CMK (cell line): Measurements from ENCODE around the gene P3H1.
"Not testable (repeated sequence)": the region's sequence is repeated elsewhere in the genome, so short reads cannot be mapped to it uniquely, and the experiment has no call there.

ENCODE experiments used
- DNase-seq: peaks from one replicate; pipeline ENCODE4 v3.0.0-alpha.2; 2010; ENCODE audit warnings: low read depth

Gene P3H1

DNA sequence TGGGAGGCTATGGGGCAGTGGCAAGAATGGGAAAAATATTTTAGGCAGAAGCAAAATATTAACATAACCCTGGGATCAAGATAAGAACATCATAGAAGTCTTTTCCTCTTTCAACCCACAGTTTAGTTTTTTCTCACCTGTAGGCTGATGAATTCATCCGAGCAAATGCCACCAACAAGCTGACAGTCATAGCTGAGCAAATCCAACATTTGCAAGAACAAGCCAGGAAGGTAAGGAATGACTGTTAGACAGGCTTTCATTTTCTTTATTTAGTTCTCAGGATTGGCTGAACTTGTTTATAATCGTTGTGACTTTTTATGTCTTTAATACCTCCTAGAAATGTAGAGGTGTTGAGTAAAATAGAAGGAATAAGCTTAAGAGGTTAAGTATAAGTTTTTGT lies 6.6 kb upstream of the P3H1 start:
- no peak for DNase-seq

DNA sequence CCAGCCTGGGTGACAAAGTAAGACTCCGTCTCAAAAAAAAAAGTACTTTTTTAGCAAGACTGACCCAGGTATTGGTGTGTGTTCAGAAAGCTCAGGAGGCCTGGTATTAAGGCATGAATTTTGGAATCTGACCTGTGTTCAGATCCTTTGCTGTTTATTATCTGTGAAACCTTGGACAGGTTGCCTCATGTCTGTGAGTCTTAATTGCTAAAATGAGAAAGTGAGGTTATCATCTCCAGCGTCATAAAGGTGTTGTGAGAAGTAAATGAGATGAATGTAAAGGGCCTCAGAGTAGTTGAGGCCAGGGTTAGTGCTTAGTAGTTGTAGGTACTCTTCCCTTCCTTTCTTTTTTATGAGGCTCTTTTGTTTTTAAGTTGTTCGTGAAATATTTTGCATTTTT lies 3.0 kb upstream of the P3H1 start:
- DNase-seq: no peak

DNA sequence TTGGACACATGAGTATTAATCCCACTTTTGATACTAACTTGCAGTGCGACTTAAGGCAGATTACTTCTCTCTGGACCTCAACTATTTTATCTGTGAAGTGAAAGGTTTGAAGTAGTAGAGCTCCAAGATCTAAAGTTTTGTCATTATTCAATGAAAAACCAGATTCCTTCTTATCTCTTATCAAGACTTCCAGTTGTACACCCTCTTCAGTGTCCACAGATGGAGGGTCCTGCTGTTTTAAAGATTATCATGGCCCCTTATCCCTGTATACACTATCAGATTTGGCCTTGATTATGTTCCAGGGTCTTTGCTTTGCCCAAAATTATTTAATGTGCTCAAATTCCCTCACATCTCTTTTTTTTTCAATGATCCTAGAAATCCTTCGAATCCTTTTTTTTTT lies 1.3 kb upstream of the P3H1 start:
- DNase-seq: no peak

DNA sequence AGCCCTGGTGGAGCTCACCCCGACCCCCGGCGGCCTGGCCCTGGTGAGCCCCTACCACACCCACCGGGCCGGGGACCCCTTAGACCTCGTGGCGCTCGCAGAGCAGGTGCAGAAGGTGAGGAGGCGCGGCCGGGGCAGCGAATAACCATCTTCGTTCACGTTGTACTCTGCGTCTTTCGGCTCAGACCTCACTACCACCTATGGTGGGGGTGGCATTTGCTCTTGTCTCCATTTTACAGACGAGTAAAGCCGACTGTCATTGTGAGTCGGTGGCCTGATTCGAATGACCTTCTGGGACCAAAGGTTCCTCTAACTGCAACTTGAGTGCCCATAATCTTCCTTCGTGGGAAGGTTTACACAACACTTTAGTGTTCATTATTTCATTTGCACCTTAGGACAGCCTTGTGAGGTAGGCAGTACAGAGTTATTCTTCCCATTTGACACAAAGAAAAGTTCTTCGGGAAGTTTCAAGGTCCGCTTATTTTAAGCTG lies 727 bp upstream of the P3H1 start:
- DNase-seq: no peak

DNA sequence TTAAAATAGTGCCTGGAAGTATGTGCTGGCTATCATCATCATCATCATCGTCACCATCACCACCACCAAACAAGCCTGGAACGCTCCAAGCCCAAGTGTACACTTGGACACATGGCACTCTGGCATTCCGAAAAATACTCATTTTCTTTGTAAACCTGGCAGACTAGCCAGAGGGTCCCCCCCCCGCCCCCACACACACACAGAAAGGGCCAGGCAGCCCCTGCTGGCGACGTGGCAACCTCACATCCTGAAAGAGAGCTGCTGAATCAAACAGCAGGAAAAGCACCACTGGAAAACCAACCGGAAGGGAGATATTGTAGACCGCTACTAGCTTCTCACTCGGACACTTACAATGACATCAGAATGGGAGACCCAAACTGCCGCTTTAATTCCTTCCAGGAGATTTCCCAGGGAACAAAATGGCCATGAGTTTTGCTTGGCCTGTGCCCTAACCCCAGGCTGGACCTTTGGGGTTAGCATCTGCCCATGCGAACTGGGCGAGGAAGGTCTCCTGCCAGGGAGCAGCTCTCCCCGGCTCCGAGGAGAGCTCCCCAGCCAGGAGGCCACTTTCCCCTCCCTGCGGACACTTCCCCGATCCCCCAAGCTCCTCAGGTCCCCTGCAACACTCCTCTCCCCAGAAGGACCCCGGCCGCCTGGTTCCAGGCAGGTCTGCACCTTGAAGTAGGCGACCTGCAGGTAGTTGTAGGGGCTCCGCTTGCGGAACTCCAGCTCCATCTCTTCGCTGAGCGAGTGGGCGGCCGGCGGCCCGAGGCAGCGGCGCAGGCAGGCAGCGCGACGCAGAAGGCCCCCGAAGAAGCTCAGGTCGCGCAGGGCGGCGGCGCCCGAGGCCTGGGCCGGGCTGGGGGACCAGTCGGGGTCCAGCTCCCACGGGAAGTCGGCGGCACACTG lies 742 bp downstream of the P3H1 start:
- DNase-seq: no peak

DNA sequence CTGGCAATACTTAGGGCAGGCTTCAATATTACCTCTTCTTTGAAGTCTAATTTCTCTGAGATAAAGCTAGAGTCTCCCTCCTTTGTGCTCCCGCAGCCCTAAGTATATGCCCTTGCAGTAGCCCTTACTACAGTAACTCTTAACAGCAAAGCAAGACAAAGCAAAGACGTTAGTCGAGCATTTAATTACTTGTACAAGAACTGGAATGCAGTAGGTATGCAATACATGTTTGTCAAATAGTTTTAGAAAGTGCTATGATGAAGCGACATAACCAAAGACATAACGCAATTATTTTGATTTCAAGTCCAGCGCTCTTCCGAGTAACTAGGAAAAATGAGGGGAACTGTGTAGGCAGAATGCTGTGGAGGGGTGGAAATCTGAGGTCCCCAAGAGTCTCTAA lies 1.6 kb downstream of the P3H1 start:
- DNase-seq: no peak

DNA sequence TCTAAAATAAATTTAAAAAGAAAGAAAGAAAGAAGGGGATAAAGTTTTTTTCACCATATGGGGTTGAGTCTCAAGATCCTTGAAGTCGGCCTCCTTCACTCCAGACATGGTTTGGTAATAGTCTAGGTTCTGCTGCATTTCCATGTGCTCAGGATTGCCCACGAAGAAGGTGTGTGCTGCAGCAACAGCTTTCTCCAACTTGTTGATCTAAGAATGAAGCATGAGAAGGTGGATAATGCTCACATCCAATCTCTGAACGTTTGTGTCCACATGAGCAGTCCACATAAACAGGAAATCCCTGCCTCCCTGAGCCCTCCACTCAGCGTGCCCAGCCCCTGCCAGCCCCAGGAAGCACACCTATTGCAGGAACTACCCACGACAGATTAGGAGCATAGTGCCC lies 4.6 kb downstream of the P3H1 start:
- DNase-seq: no peak

DNA sequence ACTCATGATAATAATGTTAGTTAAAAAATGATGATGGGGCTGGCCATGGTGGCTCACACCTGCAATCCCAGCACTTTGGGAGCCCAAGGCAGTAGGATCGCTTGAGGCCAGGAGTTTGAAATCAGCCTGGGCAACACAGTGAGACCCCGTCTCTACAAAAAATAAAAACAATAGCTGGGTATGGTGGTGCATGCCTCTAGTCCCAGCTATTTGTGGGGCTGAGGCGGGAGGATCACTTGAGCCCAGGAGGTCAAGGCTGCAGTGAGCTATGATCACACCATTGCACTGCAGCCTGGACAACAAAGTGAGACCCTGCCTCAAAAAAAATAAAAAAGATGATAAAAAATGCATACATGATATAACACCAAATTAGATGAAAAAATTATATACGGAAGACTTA lies 5.3 kb downstream of the P3H1 start:
- no peak for DNase-seq

DNA sequence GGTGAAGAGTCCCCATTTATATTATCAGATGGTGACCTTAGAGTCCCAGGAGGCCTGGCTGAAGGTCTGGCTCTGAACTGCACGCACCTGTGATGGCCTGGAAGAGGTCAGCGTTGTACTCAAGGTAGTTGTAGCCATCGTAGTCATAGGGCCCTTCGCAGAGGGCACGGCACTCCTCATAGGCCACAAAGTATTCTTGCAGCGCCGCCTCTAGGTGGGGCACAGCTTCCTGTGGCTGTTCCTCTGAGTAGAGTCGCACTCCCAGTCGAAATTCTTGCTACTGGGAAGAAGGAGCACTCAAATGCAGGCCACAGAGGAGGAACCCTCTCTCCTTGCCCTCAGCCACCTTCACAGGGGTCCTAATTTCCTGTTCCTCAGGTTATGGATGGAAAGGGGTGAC lies 7.7 kb downstream of the P3H1 start:
- DNase-seq: no peak

DNA sequence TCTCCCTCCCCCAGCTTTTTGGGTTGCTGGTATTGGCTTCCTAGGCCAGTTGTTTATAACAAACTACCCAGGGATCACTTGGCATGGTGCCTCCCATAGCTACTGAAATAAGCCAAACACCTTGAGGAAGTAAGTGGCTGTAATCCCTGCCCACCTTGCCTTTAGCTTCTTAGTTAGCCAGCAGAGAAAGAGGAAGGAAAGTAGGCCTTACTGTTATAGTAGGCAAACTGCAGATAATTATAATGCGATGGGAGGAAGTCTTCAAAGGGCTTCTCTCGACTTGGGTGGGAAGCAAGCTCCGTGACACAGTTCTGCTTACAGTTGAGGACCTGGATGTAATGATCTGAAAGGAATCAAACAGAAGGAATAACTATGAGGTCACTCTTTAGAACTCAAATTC lies 8.2 kb downstream of the P3H1 start:
- DNase-seq: no peak

DNA sequence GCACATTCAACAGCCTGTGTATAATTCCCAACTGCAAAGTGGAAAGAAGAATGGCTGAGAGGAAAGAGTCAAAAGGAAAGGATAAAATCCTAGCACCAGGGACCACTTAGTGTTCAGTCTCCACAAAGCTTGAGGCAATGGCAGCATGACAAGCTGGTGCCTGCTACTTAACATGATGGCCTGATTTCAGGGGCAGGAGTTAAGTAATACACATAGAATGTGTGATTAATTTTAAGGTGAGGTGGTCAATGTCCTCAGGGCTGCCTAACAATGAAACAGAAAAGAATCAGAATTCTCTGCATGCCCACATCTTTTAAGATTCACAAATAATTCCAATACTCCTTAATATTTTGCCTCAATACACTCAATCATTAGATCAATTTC lies 8.9 kb downstream of the P3H1 start:
- DNase-seq: no peak

DNA sequence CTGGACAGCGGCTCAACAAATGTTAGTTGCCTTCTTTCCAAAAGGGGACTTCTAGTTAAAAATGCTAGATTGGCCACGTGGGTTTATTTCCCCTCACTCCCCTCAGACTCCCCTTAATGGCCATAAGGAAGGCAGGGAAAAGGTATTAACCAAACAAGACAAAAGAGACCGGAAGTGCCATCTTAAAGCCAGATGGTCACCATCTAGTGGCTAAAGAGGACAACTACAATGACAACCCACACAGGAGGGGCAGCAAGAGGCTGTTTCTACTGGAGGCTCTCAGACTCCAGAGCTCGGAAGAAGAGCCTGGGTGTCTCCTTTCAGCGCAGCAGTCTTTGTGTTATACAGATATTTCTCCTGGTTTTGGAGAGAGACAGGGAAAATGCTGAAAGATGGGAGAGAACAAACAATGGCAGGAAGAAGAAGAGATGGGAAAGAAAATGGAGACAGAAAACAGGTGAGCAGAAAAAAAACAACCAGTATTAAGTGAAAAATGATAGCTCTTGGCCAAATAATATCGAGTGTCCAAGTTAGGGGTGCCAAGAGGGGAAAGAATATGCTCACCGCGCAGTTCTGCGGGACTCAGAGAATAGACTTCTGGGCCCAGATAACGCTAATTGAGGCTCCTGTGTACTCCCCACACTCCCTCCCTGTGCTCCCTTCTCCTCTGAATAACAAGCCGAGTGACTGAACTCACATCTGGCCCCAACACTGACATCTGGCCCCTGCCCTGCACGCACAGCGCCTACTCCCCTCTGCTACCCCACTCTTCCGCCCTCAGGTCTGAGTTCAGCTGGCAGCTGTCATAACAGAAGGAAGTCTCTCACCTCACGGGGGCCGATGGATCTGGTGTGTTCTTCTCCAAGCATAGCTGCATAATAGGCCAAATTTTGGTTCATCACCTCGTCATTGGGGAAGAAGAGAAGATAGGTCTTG lies 9.6 kb downstream of the P3H1 start:
- DNase-seq: peak; percentile 66

DNA sequence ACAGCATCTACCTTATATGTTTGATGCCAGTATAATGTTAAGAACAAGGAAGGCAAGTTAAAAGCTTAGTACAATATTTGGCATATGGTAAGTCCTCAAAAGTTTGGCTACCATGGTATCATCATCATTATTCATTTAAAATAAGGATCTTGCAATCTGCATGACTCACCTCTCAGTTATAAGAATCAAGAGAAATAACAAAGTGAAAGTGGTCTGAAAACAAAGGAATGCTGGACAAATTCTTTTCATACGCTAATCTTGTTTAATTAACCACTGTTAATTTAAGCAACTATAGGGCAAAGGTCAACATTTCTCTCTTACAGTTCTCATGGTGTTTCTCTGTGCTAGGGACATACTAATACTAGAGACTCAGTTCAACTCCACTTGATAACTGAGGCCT lies 13.8 kb downstream of the P3H1 start:
- DNase-seq: no peak

DNA sequence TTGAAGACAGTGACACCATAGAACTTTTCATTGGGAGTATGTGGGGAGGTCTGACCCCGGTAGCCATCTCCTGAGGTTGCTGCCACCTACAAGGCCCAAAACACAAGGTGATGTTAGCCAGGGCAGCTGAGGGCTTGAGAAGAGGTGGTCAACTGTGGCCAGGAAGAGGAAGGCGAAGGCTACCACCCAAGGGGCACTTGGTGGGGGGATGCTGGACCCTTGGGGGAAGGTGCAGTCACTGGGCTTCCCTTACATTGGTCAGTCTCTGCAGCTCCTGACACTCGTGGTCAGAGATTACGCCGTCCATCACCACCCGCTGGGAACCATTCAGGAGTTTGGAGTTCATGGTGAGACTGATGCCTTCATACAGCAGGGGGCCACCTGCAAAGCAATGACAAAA lies 14.5 kb downstream of the P3H1 start:
- DNase-seq: no peak

DNA sequence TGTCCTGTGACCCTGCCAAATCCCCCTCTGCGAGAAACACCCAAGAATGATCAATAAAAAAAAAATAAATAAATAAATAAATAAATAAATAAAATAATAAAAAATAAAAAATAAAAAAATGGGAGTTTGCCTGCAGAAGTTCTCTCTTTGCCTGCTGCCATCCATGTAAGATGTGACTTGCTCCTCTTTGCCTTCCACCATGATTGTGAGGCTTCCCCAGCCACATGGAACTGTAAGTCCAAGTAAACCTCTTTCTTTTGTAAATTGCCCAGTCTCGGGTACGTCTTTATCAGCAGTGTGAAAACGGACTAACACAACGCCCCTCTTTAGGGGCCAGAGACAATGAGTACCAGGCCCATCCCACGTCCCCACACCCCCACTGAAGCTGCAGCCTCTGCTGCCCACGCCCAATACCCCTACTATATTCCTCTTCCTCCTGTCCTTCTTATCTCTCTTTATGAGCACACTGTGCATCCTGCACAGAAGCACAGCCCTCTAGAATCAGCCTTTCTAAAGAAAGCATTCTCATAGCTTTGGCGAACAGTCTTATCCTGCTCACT lies 15.2 kb downstream of the P3H1 start:
- DNase-seq: not testable (repeated sequence)

DNA sequence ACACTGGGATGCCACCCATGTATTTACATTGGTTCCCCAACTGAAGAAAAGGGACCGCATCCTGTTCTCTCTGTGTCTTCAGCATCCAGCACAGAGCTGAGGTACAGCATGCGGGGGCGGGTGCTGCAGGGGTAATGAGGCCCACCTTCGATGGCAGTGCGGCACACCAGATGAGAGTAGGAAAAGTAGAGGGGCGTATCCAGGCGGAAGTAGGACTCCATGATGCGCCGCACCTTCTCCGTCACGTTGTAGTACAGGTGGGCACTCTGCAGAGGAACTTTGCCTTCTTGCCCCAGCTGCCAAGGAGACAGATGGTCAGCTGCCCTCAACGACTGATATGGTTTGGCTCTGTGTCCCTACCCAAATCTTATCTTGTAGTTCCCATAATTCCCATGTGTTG lies 16.8 kb downstream of the P3H1 start:
- no peak for DNase-seq

DNA sequence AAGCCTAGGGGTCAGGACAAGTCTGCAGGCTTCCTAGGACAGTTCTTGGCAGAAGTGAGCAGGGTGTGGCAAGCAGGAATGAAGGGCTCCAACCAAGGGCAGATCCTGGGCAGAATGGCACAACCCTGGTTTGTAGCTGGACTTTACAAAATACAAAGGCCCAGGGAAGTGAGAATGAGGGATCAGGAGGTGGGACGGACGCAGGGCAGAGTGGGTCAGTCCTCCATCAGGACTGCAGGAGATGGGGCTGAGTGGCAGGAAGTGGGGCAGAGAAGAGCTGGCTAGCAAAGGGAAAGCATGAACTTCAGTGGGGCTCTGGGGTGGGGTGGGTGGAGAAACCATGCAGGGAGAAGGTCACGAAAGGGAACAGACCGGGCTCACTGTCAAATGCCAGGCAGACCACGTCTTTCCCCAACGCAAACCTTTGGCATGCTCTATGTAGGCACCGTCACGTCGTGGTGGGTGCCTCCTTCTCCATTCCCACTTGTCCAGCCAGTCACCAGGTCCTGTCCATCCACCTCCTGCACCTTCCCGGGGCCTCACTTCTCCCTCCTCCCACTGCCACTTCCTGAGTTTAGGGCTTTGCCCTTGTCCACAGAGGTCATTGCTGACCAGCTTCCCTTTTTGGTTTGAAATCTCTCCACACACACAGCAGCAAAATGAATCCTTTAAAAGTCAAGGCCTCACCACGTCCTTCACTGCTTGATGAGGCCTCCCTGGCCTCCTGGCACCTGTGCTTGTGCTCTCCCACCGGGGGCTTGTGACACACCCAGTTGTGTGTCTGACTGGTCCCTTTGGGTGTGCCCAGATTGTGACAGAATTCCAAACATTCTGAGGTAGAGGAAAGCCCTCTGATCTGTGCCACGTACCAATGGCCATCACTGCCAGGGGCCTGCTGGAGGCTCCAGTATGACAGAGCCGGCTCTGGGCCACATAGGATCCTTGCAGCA lies 18.1 kb downstream of the P3H1 start:
- no peak for DNase-seq

DNA sequence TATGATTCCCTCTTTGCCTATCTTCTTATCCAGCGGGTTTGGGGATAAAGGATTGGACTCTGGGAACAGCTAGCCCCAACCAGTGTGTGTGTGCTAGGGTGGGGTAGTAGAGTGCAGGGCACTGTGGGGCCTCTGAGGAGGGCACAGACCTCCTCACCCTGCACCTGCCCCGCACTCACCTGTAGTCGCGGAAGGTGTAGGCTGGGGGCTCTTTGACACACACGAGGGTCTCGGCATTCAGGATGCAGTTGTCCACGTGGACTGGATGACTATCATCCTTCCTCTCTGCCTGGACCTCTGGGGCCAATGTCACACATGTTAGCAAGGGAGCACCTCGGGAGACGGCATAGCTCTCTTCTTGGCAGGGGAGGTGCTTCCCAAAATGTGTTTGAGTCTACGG lies 18.8 kb downstream of the P3H1 start:
- DNase-seq: no peak

DNA sequence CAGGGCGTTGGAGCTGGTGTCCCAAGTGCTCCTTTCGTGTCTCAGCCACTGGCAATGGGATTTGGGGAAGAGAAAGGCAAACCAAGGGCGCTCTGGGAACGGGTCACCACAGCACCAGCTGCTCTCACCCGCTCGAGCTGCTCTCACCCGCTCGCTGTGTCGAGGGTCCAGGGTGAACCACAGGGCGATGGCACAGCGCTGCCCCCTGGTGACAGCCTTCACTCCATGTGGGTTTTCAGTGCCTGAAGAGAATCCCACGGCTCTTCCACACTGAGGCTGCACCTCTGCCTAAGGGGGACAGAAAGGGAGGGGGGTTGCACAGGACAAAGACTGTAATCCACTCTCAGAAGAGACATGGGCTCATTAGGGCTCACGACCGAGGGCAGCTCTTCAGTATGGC lies 19.7 kb downstream of the P3H1 start:
- no peak for DNase-seq

DNA sequence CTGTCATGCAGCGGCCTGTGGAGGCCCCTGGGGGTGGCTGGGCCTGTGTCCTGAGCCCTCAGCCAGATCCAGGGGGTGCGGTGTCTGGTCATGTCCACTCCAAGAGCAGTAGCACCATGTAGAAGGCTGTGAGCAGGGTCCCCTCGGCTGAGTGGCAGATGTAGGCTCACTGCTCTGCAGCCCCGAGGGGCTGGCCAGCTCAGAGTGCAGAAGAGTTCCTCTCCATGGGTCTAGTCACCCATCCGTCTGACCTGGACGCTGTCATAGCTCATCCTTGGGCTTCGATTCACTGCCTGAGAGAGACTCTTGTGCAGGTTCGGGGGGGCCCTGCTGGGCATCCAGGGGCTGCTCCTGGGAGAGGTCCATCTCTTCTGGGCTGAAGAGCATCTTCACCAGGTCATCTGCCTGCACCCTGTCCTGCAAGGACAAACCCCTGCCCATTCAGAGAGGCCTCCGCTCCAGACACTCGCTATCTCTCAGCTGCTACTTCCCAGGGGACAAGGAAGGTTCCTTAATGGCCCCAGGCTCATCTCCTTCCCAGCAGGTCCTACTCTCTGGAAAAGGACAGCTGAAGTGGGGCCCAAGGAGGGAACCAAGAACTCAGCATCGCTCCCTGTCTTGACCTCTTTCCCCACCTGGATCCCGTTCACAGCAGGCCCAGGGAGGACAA lies 20.3 kb downstream of the P3H1 start:
- DNase-seq: no peak

DNA sequence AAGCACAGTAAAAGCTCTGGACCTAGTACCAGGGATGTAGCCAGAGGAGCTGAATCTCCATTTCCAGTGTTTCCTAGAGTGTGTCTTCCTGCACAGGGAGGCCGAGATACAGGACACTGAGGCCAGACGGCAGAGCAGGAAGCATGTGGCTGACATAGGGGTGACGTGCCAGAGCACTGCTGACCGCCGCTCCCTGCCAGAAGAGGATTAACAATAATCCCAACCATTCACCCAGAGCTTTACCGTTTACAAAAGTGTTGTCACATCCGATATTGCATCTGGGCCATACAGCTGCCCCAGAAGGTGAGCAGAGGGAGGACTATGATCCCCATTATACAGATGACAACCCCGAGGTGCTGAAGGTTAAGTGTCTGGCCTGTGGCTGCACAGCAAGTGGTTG lies 21.0 kb downstream of the P3H1 start:
- DNase-seq: no peak
